ENCODE measurements around the gene NKX2-2. TPM values are rescaled to one million over a fixed set of nuclear protein-coding genes. Genes with fewer than 3 reads are reported as not detected.

Gene NKX2-2
- polyA plus RNA-seq, 3 donors from 2014 or later = not detected

- peaks cover 24 to 25% of the 10 kb centered on the region in 2 donors for H3K4me1 Mint-ChIP-seq
- peaks cover 13 to 46% (median 40%) of the 10 kb centered on the region in 3 donors for H3K27me3 Mint-ChIP-seq (ENCODE audit: low read depth in 3 of 3)
- H3K27ac Mint-ChIP-seq = no peak overlapping the region
- H3K4me3 Mint-ChIP-seq = peak overlapping the region in 3 of 5 donors; percentile 9 to 81 (median 65)
- no peak for DNase-seq
- no peaks in the 10 kb centered on the region for H3K36me3 Mint-ChIP-seq
- H3K9me3 Mint-ChIP-seq = no peaks in the 10 kb centered on the region
These were observed 4.1 kb downstream of the NKX2-2 start for GRCh38 chr20:21509597-21510371.

DNA sequence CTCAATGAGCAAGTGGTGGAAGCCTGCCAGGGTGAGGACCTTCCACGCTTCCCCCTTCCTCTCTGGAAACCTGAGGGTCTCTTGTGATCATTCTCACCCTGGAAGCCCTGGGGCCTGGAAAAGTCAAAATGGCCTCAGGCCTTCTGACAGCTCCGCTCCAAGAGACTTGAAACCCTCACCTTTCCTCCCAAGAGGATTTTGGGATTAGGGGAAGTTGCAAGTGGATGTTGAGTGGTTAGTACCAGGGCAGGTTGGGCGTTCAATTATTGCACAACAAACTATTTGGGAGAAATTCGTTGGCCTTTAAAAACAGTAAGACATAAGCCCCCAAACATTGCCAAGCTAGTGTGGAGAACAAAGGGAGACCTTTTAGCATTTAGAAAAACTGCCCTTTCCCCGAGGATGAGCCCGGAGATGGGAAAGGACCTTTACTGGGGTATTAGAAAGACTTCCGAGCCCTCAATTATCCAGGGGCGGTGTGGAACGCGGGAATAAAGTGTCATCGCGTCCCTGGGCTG is 4.7 kb downstream of the NKX2-2 start:
- H3K27ac Mint-ChIP-seq = no peak overlapping the region

DNA sequence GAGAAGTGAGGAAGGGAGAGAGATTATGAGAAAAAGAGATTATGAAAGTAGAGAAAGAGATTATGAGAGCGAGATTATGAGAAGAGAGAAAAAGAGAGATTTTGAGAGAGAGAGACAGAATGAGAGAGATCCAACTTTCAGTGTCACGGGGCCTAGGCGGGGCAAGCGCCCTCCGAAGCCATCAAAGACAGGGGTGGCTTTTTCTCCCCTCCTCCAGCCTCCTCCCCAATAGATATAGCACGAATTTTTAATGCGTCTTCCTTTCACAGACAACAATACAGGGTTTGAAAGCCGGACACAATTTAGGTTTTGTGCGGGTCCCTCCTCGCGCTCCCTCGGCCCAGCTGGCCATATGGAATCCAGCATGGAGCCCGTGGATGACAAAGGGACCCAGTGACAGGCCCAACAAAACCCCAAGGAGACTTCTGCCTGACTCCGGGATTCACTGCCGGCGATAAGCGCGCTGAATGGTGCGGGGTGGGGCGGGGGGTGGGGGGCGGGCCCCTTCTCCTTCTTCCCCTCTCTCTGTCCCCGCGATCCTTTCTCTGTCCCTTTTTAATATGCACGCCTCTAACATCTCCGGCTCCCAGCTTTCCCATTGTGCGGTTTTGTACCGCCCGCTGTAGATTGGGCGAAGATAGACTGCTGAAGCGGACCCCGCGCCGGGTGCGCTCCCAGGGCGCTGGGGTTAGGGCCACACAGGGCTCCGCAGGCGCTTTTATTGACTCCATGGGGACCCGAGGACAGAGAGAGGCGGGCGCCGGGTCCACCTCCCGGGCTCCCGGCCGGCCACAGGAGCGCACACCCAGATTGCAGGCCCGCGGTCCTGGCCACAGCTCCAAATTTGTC is 5.4 kb downstream of the NKX2-2 start:
- H3K36me3 Mint-ChIP-seq = no peaks in the 10 kb centered on the region
- H3K9me3 Mint-ChIP-seq = no peaks in the 10 kb centered on the region
- H3K4me3 Mint-ChIP-seq = no peak overlapping the region
- H3K27me3 Mint-ChIP-seq (ENCODE audit: low read depth in 3 of 3) = peaks cover 15 to 54% (median 38%) of the 10 kb centered on the region in 3 donors
- peaks cover 24 to 27% of the 10 kb centered on the region in 2 donors for H3K4me1 Mint-ChIP-seq
- H3K27ac Mint-ChIP-seq = no peak overlapping the region
- DNase-seq = no peak

More for the DNA sequence above, 4.7 kb downstream of the NKX2-2 start:
- no peak for DNase-seq
- Mint-ChIP-seq H3K4me1 (peaks cover 24 to 27% of the 10 kb centered on the region in 2 donors), H3K4me3 (peak overlapping the region in 3 of 5 donors; percentile 10 to 60 (median 53)), H3K27me3 (ENCODE audit: low read depth in 3 of 3) (peaks cover 15 to 49% (median 40%) of the 10 kb centered on the region in 3 donors), H3K9me3 (no peaks in the 10 kb centered on the region), H3K36me3 (no peaks in the 10 kb centered on the region)

DNA sequence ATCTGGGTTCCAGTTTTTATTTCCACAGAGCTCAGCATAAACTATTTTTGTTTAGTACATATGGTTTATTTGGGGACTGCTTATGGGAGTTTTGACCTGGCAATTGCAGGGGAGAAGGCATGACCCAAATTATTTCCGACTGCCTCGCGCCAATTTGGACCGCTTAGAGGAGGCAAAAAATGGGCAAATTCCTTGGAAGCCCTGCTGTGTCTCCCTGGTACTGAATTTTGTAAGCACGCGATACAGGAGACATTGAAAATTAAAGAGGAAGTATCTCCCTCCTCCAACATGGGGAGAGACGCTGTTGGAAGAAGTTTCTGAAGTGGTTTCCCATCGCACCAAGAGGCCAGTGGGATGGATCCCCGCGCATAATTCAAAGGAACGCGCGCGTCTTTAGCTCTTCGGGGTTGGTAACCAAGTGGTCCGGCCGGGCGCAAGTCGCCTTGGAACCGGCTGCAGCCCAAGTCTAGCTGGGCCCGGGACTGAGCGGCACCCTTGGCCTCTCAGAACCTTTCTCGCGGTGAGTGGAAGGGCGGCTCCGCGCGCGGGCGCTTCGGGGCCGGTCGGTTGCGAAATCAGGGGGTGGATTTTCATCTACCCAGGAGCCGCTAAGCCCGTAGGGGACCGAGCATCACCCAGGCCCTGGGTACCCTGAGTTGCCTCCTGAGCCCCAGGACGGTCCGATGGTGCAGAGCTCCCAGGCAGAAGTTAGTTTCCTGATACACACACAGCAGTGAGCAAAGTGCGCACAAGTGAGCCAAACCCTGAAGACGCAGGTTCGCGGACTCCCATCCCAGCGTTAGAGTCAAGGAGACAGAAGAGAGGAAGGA is 6.2 kb downstream of the NKX2-2 start:
- Mint-ChIP-seq H3K36me3 (no peaks in the 10 kb centered on the region), H3K9me3 (no peaks in the 10 kb centered on the region), H3K27me3 (ENCODE audit: low read depth in 3 of 3) (peaks cover 12 to 52% (median 38%) of the 10 kb centered on the region in 3 donors), H3K4me1 (peaks cover 24 to 27% of the 10 kb centered on the region in 2 donors), H3K27ac (no peak overlapping the region), H3K4me3 (peak overlapping the region in 1 of 5 donors; percentile 63)
- DNase-seq = no peak

DNA sequence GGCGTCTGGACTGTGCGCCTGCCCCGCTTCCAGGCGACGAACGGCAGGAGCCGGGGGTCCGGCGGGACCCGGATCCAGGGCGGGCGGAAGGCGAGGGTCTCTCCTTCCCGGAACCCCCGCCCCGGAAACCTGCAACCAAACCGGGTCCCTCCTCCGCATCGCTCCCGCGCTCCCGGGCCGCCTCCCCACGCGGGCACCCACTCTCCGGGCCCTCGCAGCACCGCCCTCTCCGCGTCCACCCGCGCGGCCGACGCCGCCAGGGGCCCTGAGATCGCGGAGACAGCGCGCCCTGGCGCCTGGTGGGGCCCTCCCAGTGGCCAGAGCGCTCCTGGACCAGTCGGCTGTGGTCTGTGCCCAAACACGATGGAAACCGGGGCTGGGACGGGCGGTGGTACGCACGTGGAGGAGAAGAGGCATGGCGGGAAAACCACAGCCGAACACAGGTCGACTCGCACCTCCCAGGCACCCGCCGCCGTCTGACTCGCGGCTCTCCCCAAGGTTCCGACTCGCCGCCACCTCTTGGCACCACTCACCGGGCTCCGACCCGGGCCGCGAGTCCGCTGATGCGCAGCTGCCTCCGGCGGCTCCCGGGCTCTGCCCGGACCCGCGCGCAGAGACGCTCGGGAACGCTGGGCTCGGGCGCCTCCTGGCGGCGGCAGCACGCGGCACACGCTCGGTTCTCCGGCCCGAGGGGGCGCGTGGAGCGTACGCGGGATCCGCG is 7.9 kb downstream of the NKX2-2 start:
- peaks cover 19 to 21% of the 10 kb centered on the region in 2 donors for H3K4me1 Mint-ChIP-seq
- H3K4me3 Mint-ChIP-seq = peak overlapping the region in 1 of 5 donors; percentile 59
- H3K27ac Mint-ChIP-seq = no peak overlapping the region
- H3K9me3 Mint-ChIP-seq = no peaks in the 10 kb centered on the region
- peaks cover 9 to 47% (median 35%) of the 10 kb centered on the region in 3 donors for H3K27me3 Mint-ChIP-seq (ENCODE audit: low read depth in 3 of 3)
- peak; percentile 19 to 41 (median 39) for DNase-seq
- H3K36me3 Mint-ChIP-seq = no peaks in the 10 kb centered on the region

- peaks cover 17 to 21% of the 10 kb centered on the region in 2 donors for H3K4me1 Mint-ChIP-seq
- peaks cover 8 to 45% (median 33%) of the 10 kb centered on the region in 3 donors for H3K27me3 Mint-ChIP-seq (ENCODE audit: low read depth in 3 of 3)
- no peaks in the 10 kb centered on the region for H3K36me3 Mint-ChIP-seq
- H3K4me3 Mint-ChIP-seq = peak overlapping the region; percentile 42 to 57 (median 55)
- no peak overlapping the region for H3K27ac Mint-ChIP-seq
- peak; percentile 39 to 56 (median 47) for DNase-seq
- H3K9me3 Mint-ChIP-seq = no peaks in the 10 kb centered on the region
These were observed 8.6 kb downstream of the NKX2-2 start for GRCh38 chr20:21505161-21505809.

DNA sequence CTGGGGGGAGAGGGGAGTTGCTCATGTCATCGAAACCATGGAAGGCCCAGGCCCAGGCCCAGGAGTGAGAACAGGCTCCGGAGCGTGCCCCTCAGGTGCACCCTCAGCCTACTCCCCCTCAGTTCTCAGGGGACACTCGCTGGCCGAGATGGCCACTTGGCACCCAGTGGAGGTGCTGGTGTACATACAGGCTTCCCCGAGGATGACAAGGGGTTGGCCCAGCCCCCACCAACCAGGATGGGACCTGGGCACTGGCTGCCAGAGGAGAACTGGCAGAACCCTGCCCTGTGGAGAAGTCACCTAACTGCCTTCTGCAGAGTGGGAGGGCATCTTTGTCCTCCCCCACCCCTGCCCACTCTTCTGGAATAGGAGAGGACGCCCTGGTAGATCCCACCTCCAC is 9.5 kb downstream of the NKX2-2 start:
- H3K4me3 Mint-ChIP-seq = peak overlapping the region in 2 of 5 donors; percentile 55 to 56
- H3K27me3 Mint-ChIP-seq (ENCODE audit: low read depth in 3 of 3) = peaks cover 8 to 40% (median 28%) of the 10 kb centered on the region in 3 donors
- peaks cover 13 to 17% of the 10 kb centered on the region in 2 donors for H3K4me1 Mint-ChIP-seq
- no peak overlapping the region for H3K27ac Mint-ChIP-seq
- no peaks in the 10 kb centered on the region for H3K9me3 Mint-ChIP-seq
- no peaks in the 10 kb centered on the region for H3K36me3 Mint-ChIP-seq
- no peak for DNase-seq

GRCh38 chr20:21503345-21503744 is 10.5 kb downstream of the NKX2-2 start:
- Mint-ChIP-seq H3K27me3 (ENCODE audit: low read depth in 3 of 3) (peaks cover 9 to 36% (median 25%) of the 10 kb centered on the region in 3 donors), H3K9me3 (no peaks in the 10 kb centered on the region), H3K4me1 (peaks cover 10 to 14% of the 10 kb centered on the region in 2 donors), H3K4me3 (no peak overlapping the region), H3K27ac (no peak overlapping the region), H3K36me3 (no peaks in the 10 kb centered on the region)
- no peak for DNase-seq

DNA sequence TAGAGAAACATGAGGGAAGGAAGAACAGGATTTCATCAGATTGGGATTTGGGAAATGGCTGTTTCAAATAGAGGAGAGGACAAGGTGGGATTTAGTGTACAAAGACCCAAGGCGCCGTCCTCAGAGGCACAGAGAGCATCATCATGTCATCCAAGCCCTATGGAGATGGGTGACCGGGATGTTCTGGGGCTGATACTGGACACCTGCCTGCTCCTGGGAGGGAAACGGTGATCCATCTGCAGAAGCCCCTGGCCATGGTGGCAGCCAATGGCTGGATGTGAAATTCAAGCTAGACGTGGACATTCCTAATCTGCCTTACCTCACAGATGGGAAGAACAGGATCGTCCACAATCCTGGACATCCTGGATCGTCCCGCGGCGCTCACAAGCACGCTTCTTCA is 12.7 kb downstream of the NKX2-2 start:
- peaks cover 5 to 8% of the 10 kb centered on the region in 2 donors for H3K4me1 Mint-ChIP-seq
- no peak overlapping the region for H3K4me3 Mint-ChIP-seq
- H3K36me3 Mint-ChIP-seq = no peaks in the 10 kb centered on the region
- H3K27me3 Mint-ChIP-seq (ENCODE audit: low read depth in 3 of 3) = peaks cover 9 to 18% (median 12%) of the 10 kb centered on the region in 3 donors
- no peaks in the 10 kb centered on the region for H3K9me3 Mint-ChIP-seq
- no peak overlapping the region for H3K27ac Mint-ChIP-seq
- no peak for DNase-seq

DNA sequence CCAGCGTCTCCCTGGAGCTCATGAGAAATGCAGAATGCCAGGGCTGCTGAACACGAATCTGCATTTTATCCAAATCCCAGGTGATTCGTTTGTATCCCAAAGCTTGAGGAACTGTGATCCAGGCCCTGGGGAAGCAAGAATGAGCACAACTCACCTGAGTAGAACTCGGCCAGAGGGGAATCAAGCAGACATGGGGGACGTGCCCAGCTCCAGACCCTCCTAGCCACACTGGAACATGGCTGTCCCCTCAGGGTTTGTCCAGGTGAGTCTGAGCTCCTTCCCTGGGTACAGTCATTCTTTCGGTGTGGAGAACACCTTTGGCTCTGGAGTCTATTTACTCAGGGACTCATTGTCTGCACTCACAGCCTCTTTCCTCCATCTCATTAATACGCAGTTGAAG is 13.3 kb downstream of the NKX2-2 start:
- Mint-ChIP-seq H3K27ac (no peak overlapping the region), H3K36me3 (no peaks in the 10 kb centered on the region), H3K4me1 (peaks cover 5 to 8% of the 10 kb centered on the region in 2 donors), H3K4me3 (no peak overlapping the region), H3K27me3 (ENCODE audit: low read depth in 3 of 3) (peaks cover 12 to 16% (median 12%) of the 10 kb centered on the region in 3 donors), H3K9me3 (no peaks in the 10 kb centered on the region)
- no peak for DNase-seq

DNA sequence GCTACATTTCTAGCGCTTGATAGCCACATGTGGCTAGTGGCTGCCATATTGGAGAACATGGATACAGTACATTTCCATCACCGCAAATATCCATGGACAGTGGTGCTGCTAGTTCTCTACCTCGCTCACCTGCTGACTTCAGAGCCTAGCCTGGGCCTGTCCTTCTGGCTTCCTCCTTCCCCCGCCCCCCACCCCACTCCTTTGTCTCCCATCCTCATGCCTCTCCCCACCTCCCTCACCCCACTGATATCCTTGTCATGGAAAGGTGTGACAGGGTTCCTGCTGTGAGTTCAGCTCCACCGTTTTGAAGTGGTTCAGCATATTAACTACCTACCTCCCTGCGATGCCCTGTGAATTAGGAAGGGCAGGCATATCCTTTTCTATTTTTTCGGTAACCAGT is 14.2 kb downstream of the NKX2-2 start:
- Mint-ChIP-seq H3K4me3 (no peak overlapping the region), H3K27ac (no peak overlapping the region), H3K4me1 (peaks cover 0 to under 1% of the 10 kb centered on the region in 2 donors), H3K9me3 (no peaks in the 10 kb centered on the region), H3K36me3 (no peaks in the 10 kb centered on the region), H3K27me3 (ENCODE audit: low read depth in 3 of 3) (peaks cover 7 to 9% (median 8%) of the 10 kb centered on the region in 3 donors)
- DNase-seq = no peak

DNA sequence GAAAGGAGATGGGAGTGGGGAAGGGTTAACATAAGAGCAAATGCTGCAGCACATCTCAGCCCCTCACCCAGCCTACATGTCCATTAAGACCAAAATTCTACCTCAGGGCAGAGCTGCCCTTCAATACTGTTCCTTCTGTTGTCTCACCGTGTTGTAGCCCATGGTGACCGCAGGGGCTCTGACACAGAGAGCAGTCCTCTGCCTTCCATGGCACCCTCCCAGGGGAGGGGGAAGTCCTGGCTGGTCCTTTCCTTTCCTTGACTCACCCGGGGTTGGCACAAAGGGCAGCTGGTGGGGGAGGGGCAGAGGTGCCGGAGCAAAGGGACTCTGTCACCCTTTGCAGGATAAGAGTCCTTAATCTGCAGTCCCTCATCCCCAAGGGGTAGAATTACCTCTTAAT is 15.2 kb downstream of the NKX2-2 start:
- no peaks in the 10 kb centered on the region for H3K4me1 Mint-ChIP-seq
- H3K36me3 Mint-ChIP-seq = no peaks in the 10 kb centered on the region
- H3K27ac Mint-ChIP-seq = no peak overlapping the region
- no peaks in the 10 kb centered on the region for H3K9me3 Mint-ChIP-seq
- no peak overlapping the region for H3K4me3 Mint-ChIP-seq
- no peak for DNase-seq
- peaks cover 2 to 9% (median 8%) of the 10 kb centered on the region in 3 donors for H3K27me3 Mint-ChIP-seq (ENCODE audit: low read depth in 3 of 3)

All from immature natural killer cell (primary cell).